Osteoblast (primary cell): ENCODE measurements around the gene RGS9. TPM values are rescaled to one million over a fixed set of nuclear protein-coding genes. Genes with fewer than 3 reads are reported as not detected.
"Not testable (repeated sequence)": the region's sequence is repeated elsewhere in the genome, so short reads cannot be mapped to it uniquely, and the experiment has no call there.

Source experiments
- DNase-seq: peaks from one replicate; pipeline ENCODE4 v3.0.0; 2011; ENCODE audit warnings: low spot score, mixed read lengths; ENCODE audit not compliant: insufficient read length; ENCODE audit errors: missing footprints
- H2AFZ ChIP-seq: 2 replicates; pipeline ENCODE4 v1.6.0; 2011; ENCODE audit warnings: mild to moderate bottlenecking, low read length
- H3K27ac ChIP-seq: 2 replicates; pipeline ENCODE4 v1.5.1; 2011; ENCODE audit warnings: mild to moderate bottlenecking, low read depth, low read length, moderate library complexity
- H3K27me3 ChIP-seq: 2 replicates; pipeline ENCODE4 v1.6.0; 2012; ENCODE audit warnings: mild to moderate bottlenecking, control low read depth, inconsistent platforms, low read length, moderate library complexity; ENCODE audit not compliant: insufficient read depth
- H3K36me3 ChIP-seq: 2 replicates; pipeline ENCODE4 v1.5.1; 2011; ENCODE audit warnings: mild to moderate bottlenecking, low read length, control low read depth, moderate library complexity; ENCODE audit not compliant: insufficient read depth
- H3K4me1 ChIP-seq: 2 replicates; pipeline ENCODE4 v1.5.1; 2011; ENCODE audit warnings: mild to moderate bottlenecking, low read length, control low read depth, moderate library complexity; ENCODE audit not compliant: insufficient read depth
- H3K4me2 ChIP-seq: 2 replicates; pipeline ENCODE4 v1.6.0; 2011; ENCODE audit warnings: mild to moderate bottlenecking, low read length; ENCODE audit not compliant: insufficient read depth
- H3K4me3 ChIP-seq: fragments of 200-600 bp; sonication (generic); 3 replicates; pipeline ENCODE4 v1.5.1; 2012; ENCODE audit warnings: mild to moderate bottlenecking, low read length, inconsistent platforms; ENCODE audit not compliant: insufficient read depth
- H3K79me2 ChIP-seq: 2 replicates; pipeline ENCODE4 v1.6.0; 2012; ENCODE audit warnings: mild to moderate bottlenecking, low read length, control low read depth, inconsistent platforms; ENCODE audit not compliant: insufficient read depth
- H3K9me3 ChIP-seq: 2 replicates; pipeline ENCODE4 v1.5.1; 2011; ENCODE audit warnings: low read depth, low read length, control low read depth
- H4K20me1 ChIP-seq: 2 replicates; pipeline ENCODE4 v1.6.0; 2012; ENCODE audit warnings: mild to moderate bottlenecking, low read length, control low read depth; ENCODE audit not compliant: insufficient read depth
- total RNA-seq: library from RNA; depleted of rRNA; stranded (reverse); fragments of >200 nt; gene quantifications from 2 replicates; pipeline ENCODE4 v1.2.3, GENCODE V29; 2012
- TF ChIP-seq, protein P1 (sequence below): IDR thresholded peaks from 2 replicates; pipeline ENCODE4 v1.5.1; 2011; ENCODE audit warnings: mild to moderate bottlenecking, low read depth, low read length, moderate library complexity; ENCODE audit errors: extremely low read depth

Gene RGS9
- total RNA-seq, 1 donor, result 0.36 TPM

DNA sequence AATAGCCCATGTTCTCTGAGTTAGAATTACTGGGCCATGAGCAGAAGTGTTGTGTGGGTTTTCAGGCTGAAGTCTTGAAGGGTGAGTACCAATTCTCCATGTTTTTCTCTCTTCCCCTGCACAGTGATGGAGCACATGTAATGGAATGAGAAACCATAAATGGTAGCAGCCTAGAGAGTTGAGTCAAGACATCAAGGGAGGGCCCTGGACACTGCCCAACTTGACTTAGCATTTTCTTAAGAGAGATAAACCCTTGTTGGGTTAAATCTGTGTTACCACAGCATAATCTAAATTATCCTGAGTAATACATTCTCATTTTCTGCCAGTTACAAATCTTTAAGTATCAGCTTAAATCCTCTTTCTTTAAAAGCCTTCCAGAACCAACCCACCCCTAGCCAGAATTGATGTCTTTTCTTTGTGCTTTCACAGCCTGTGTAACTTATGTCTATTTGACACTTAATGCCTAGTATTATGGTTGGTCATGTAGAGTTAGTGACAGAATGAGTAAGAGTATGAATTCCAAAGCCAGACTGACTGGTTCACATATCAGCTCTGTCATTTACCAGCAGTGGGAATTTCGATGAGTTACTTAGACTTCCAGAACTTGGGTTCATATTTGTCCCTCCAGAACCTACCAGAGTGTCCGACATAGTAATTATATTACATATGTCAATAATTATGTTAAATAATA, 27.0 kb upstream of the RGS9 start:
- peaks cover 3% of the 10 kb centered on the region for H4K20me1 ChIP-seq
- H3K27me3 ChIP-seq, result peaks cover 11% of the 10 kb centered on the region
- no peaks in the 10 kb centered on the region for H3K79me2 ChIP-seq
- no peak overlapping the region for H3K4me2 ChIP-seq
- DNase-seq, result peak; percentile 58
- H2AFZ ChIP-seq, result no peak overlapping the region
- H3K4me3 ChIP-seq, result no peak overlapping the region
- peaks cover 23% of the 10 kb centered on the region for H3K4me1 ChIP-seq
- H3K36me3 ChIP-seq, result no peaks in the 10 kb centered on the region
- H3K9me3 ChIP-seq, result no peaks in the 10 kb centered on the region
- H3K27ac ChIP-seq, result no peak overlapping the region
- TF ChIP-seq, protein P1, sequence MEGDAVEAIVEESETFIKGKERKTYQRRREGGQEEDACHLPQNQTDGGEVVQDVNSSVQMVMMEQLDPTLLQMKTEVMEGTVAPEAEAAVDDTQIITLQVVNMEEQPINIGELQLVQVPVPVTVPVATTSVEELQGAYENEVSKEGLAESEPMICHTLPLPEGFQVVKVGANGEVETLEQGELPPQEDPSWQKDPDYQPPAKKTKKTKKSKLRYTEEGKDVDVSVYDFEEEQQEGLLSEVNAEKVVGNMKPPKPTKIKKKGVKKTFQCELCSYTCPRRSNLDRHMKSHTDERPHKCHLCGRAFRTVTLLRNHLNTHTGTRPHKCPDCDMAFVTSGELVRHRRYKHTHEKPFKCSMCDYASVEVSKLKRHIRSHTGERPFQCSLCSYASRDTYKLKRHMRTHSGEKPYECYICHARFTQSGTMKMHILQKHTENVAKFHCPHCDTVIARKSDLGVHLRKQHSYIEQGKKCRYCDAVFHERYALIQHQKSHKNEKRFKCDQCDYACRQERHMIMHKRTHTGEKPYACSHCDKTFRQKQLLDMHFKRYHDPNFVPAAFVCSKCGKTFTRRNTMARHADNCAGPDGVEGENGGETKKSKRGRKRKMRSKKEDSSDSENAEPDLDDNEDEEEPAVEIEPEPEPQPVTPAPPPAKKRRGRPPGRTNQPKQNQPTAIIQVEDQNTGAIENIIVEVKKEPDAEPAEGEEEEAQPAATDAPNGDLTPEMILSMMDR, result no peak

DNA sequence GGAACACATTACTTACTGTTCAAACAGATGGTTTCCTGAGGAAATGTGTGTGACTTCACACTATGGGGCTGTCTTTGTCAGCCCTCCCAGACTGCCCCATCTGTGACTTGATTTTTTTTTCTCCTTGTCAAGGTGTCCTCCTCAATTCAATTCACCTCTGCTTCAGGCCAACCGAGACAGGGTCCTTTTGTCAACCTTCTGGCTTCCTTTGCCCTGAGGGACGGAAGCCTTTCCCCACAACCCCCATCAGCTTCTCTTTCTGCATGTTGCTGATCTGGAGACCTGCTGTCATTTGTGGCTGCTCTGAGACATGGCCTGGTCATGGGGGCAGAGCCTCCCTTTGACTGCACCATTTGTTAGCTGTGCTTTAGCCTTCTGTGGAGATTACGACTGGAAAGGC, 21.3 kb upstream of the RGS9 start:
- Histone ChIP-seq H3K4me2 (no peak overlapping the region), H3K9me3 (no peaks in the 10 kb centered on the region), H3K27ac (no peak overlapping the region), H3K4me1 (no peaks in the 10 kb centered on the region), H2AFZ (no peak overlapping the region), H4K20me1 (no peaks in the 10 kb centered on the region), H3K79me2 (no peaks in the 10 kb centered on the region), H3K4me3 (no peak overlapping the region), H3K36me3 (no peaks in the 10 kb centered on the region), H3K27me3 (peaks cover 9% of the 10 kb centered on the region)
- DNase-seq, result no peak
- TF ChIP-seq, protein P1, result no peak

DNA sequence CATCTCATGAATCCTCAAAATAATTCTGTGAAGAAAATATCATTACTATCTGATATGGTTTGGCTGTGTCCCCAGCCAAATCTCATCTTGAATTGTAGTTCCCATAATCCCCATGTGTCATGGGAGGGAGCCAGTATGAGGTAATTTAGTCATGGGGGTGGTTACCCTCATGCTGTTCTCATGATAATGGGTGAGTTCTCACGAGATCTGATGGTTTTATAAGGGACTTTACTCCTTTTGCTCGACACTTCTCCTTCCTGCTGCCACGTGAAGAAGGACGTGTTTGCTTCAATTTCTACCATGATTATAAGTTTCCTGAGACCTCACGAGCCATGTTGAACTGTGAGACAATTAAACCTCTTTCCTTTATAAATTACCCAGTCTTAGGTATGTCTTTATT, 20.7 kb upstream of the RGS9 start:
- not testable (repeated sequence) for H3K4me2 ChIP-seq, H3K27ac ChIP-seq, DNase-seq, H3K79me2 ChIP-seq, H3K9me3 ChIP-seq, H2AFZ ChIP-seq, H4K20me1 ChIP-seq, H3K36me3 ChIP-seq, H3K4me1 ChIP-seq, H3K27me3 ChIP-seq, H3K4me3 ChIP-seq

DNA sequence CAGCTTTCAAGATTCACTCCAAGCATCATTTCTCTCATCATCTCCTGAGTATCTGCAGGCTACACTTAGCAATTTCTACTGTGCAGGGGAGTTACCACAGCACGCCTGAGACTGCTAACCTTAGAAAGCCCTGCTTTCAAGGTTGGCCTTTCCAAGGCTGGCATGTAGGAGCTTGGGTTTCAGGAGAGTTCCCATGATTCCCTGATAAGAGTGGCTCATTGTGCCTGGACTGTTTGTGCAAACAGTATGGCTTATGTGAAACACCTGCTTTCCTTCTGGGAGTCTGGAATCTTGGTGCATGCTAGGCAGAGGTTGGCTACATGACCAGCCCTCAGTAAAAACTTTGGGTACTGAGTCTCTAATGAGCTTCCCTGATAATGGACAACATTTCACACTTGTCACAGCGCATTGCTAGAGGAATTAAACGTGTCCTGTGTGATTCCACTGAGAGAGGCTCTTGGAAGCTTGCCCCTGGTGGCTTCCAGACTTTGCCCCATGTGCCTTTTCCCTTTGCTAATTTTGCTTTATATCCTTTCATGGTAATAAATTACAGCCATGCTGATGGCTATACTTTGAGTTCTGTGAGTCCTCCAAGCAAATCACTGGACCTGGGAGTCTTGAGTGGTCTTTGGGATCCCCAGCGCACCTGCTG, 19.7 kb upstream of the RGS9 start:
- Histone ChIP-seq H3K27ac (no peak overlapping the region), H3K27me3 (peaks cover 7% of the 10 kb centered on the region), H3K4me3 (no peak overlapping the region), H3K9me3 (no peaks in the 10 kb centered on the region), H4K20me1 (no peaks in the 10 kb centered on the region), H3K79me2 (no peaks in the 10 kb centered on the region), H3K36me3 (no peaks in the 10 kb centered on the region), H3K4me1 (no peaks in the 10 kb centered on the region), H3K4me2 (no peak overlapping the region), H2AFZ (no peak overlapping the region)
- TF ChIP-seq, protein P1, result no peak
- DNase-seq, result no peak
